GM19351 (cell line): Measurements from ENCODE around the gene ZBTB48.

ENCODE experiments used
- ATAC-seq: cut with Tn5 transposase; IDR thresholded peaks from one replicate; pipeline ENCODE4 v1.9.1; 2021; ENCODE audit warnings: mild to moderate bottlenecking, moderate library complexity; ENCODE audit not compliant: unreplicated experiment

The ZBTB48 gene

GRCh38 chr1:6572653-6573383 is 7.0 kb upstream of the ZBTB48 start:
- no peak for ATAC-seq

- ATAC-seq = no peak
Observed at GRCh38 chr1:6574025-6574620, 5.7 kb upstream of the ZBTB48 start.

- no peak for ATAC-seq
Observed at GRCh38 chr1:6574818-6575217, 5.0 kb upstream of the ZBTB48 start.

GRCh38 chr1:6577831-6578525 is 1.8 kb upstream of the ZBTB48 start:
- no peak for ATAC-seq

GRCh38 chr1:6578624-6579373 is 995 bp upstream of the ZBTB48 start:
- ATAC-seq = no peak

- ATAC-seq = no peak
Observed at GRCh38 chr1:6580119-6580592, 362 bp downstream of the ZBTB48 start.

- ATAC-seq = no peak
Observed at GRCh38 chr1:6580593-6581409, 1.0 kb downstream of the ZBTB48 start.

- ATAC-seq = no peak
Observed at GRCh38 chr1:6581561-6582305, 1.9 kb downstream of the ZBTB48 start.

GRCh38 chr1:6582370-6582769 is 2.6 kb downstream of the ZBTB48 start:
- ATAC-seq = no peak

GRCh38 chr1:6584126-6585080 is 4.6 kb downstream of the ZBTB48 start:
- ATAC-seq = no peak

GRCh38 chr1:6585081-6585722 is 5.4 kb downstream of the ZBTB48 start:
- ATAC-seq = no peak

GRCh38 chr1:6585841-6586240 is 6.0 kb downstream of the ZBTB48 start:
- no peak for ATAC-seq

- no peak for ATAC-seq
Observed at GRCh38 chr1:6586404-6586816, 6.6 kb downstream of the ZBTB48 start.

- no peak for ATAC-seq
Observed at GRCh38 chr1:6587261-6588005, 7.6 kb downstream of the ZBTB48 start.

GRCh38 chr1:6588128-6588892 is 8.5 kb downstream of the ZBTB48 start:
- no peak for ATAC-seq

- ATAC-seq = no peak
Observed at GRCh38 chr1:6588893-6589520, 9.2 kb downstream of the ZBTB48 start.
